ENCODE measurements around the gene SLC35G4. TPM values are rescaled to one million over a fixed set of nuclear protein-coding genes. Genes with fewer than 3 reads are reported as not detected.
A peak's percentile ranks its signal among the peaks of the same experiment; 100 is the strongest.
"Not testable (repeated sequence)": the region's sequence is repeated elsewhere in the genome, so short reads cannot be mapped to it uniquely, and the experiment has no call there.

Gene SLC35G4
- polyA plus RNA-seq, 3 donors, result not detected

- H2AFZ ChIP-seq (ENCODE audit: insufficient read depth, low read depth, low read length, poor library complexity, severe bottlenecking); H3K27ac ChIP-seq (ENCODE audit: low read depth in 1 of 2, low read length in 2 of 2); H3K27me3 Mint-ChIP-seq (ENCODE audit: low read depth in 3 of 3); H4K20me1 ChIP-seq (ENCODE audit: insufficient read depth, low read length); DNase-seq; H3K4me3 Mint-ChIP-seq; H3K4me1 ChIP-seq (ENCODE audit: control insufficient read depth in 1 of 2, insufficient read depth in 2 of 2, low read length in 2 of 2); H3K79me2 ChIP-seq (ENCODE audit: insufficient read depth, low read length); H3K36me3 ChIP-seq (replicated peaks in 1 of 2; ENCODE audit: control insufficient read depth in 1 of 2, insufficient read depth in 2 of 2, low read length in 2 of 2); H3K36me3 Mint-ChIP-seq; H3K9ac ChIP-seq (ENCODE audit: insufficient read depth, low read length, poor library complexity, severe bottlenecking); H3K4me3 ChIP-seq (replicated peaks in 1 of 3; ENCODE audit: low read depth in 2 of 3, low read length in 3 of 3); H3K4me1 Mint-ChIP-seq; H3K27ac Mint-ChIP-seq; intact Hi-C loops (cut with micrococcal nuclease); H3K4me2 ChIP-seq (replicated peaks; ENCODE audit: extremely low read depth, low read length, poor library complexity, severe bottlenecking); H3K27me3 ChIP-seq (ENCODE audit: control insufficient read depth in 2 of 2, insufficient read depth in 2 of 2, low read length in 2 of 2): not testable (repeated sequence)
- H3K9me3 ChIP-seq (replicated peaks in 1 of 2; ENCODE audit: control insufficient read depth in 1 of 2, insufficient read depth in 1 of 2, low read length in 2 of 2), result peaks cover 0 to 13% of the 10 kb centered on the region in 2 donors
- peaks cover 10 to 16% (median 13%) of the 10 kb centered on the region in 7 donors for H3K9me3 Mint-ChIP-seq
- 86% methylated on average over 15 of the region's 18 CpGs for WGBS (ENCODE audit: insufficient coverage)
Measured at GRCh38 chr18:11613073-11613472, 3.7 kb downstream of the SLC35G4 start.

GRCh38 chr18:11613611-11614010 lies 4.2 kb downstream of the SLC35G4 start:
- H4K20me1 ChIP-seq (ENCODE audit: insufficient read depth, low read length); H3K9ac ChIP-seq (ENCODE audit: insufficient read depth, low read length, poor library complexity, severe bottlenecking); H3K27me3 ChIP-seq (ENCODE audit: control insufficient read depth in 2 of 2, insufficient read depth in 2 of 2, low read length in 2 of 2); H3K4me3 ChIP-seq (replicated peaks in 1 of 3; ENCODE audit: low read depth in 2 of 3, low read length in 3 of 3); H3K4me1 ChIP-seq (ENCODE audit: control insufficient read depth in 1 of 2, insufficient read depth in 2 of 2, low read length in 2 of 2); H2AFZ ChIP-seq (ENCODE audit: insufficient read depth, low read depth, low read length, poor library complexity, severe bottlenecking); H3K36me3 Mint-ChIP-seq; H3K36me3 ChIP-seq (replicated peaks in 1 of 2; ENCODE audit: control insufficient read depth in 1 of 2, insufficient read depth in 2 of 2, low read length in 2 of 2); H3K79me2 ChIP-seq (ENCODE audit: insufficient read depth, low read length); H3K27ac Mint-ChIP-seq; H3K27ac ChIP-seq (ENCODE audit: low read depth in 1 of 2, low read length in 2 of 2); H3K4me1 Mint-ChIP-seq; intact Hi-C loops (cut with micrococcal nuclease); H3K4me2 ChIP-seq (replicated peaks; ENCODE audit: extremely low read depth, low read length, poor library complexity, severe bottlenecking); H3K27me3 Mint-ChIP-seq (ENCODE audit: low read depth in 3 of 3); DNase-seq; H3K4me3 Mint-ChIP-seq: not testable (repeated sequence)
- H3K9me3 ChIP-seq (replicated peaks in 1 of 2; ENCODE audit: control insufficient read depth in 1 of 2, insufficient read depth in 1 of 2, low read length in 2 of 2), result peaks cover 0 to 13% of the 10 kb centered on the region in 2 donors
- 98% methylated on average over 23 of the region's 23 CpGs for WGBS (ENCODE audit: insufficient coverage)
- H3K9me3 Mint-ChIP-seq, result peaks cover 10 to 16% (median 13%) of the 10 kb centered on the region in 7 donors

DNA sequence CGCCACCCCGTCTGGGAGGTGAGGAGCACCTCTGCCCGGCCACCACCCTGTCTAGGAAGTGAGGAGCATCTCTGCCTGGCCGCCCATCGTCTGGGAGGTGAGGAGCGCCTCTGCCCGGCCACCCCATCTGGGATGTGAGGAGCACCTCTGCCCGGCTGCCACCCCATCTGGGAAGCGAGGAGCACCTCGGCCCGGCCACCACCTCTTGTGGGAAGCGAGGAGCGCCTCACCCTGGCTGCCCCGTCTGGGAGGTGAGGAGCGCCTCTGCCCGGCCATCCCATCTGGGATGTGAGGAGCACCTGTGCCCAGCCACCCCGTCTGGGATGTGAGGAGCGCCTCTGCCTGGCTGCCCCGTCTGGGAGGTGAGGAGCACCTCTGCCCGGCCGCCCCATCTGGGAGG lies 4.6 kb downstream of the SLC35G4 start:
- H3K4me2 ChIP-seq (replicated peaks; ENCODE audit: extremely low read depth, low read length, poor library complexity, severe bottlenecking); H3K36me3 ChIP-seq (replicated peaks in 1 of 2; ENCODE audit: control insufficient read depth in 1 of 2, insufficient read depth in 2 of 2, low read length in 2 of 2); H3K4me1 ChIP-seq (ENCODE audit: control insufficient read depth in 1 of 2, insufficient read depth in 2 of 2, low read length in 2 of 2); DNase-seq; H3K27me3 Mint-ChIP-seq (ENCODE audit: low read depth in 3 of 3); H3K27me3 ChIP-seq (ENCODE audit: control insufficient read depth in 2 of 2, insufficient read depth in 2 of 2, low read length in 2 of 2); H3K4me1 Mint-ChIP-seq; H3K4me3 Mint-ChIP-seq; H3K36me3 Mint-ChIP-seq; H2AFZ ChIP-seq (ENCODE audit: insufficient read depth, low read depth, low read length, poor library complexity, severe bottlenecking); intact Hi-C loops (cut with micrococcal nuclease); H3K4me3 ChIP-seq (replicated peaks in 1 of 3; ENCODE audit: low read depth in 2 of 3, low read length in 3 of 3); H3K27ac ChIP-seq (ENCODE audit: low read depth in 1 of 2, low read length in 2 of 2); H4K20me1 ChIP-seq (ENCODE audit: insufficient read depth, low read length); H3K9ac ChIP-seq (ENCODE audit: insufficient read depth, low read length, poor library complexity, severe bottlenecking); H3K79me2 ChIP-seq (ENCODE audit: insufficient read depth, low read length): not testable (repeated sequence)
- Mint-ChIP-seq H3K9me3 (peaks cover 10 to 16% (median 13%) of the 10 kb centered on the region in 7 donors), H3K27ac (peak overlapping the region in 1 of 7 donors; percentile 62)
- 91% methylated on average over 16 of the region's 21 CpGs for WGBS (ENCODE audit: insufficient coverage)
- H3K9me3 ChIP-seq (replicated peaks in 1 of 2; ENCODE audit: control insufficient read depth in 1 of 2, insufficient read depth in 1 of 2, low read length in 2 of 2), result peaks cover 0 to 13% of the 10 kb centered on the region in 2 donors

- H3K36me3 ChIP-seq (replicated peaks in 1 of 2; ENCODE audit: control insufficient read depth in 1 of 2, insufficient read depth in 2 of 2, low read length in 2 of 2); H4K20me1 ChIP-seq (ENCODE audit: insufficient read depth, low read length); intact Hi-C loops (cut with micrococcal nuclease); H3K4me2 ChIP-seq (replicated peaks; ENCODE audit: extremely low read depth, low read length, poor library complexity, severe bottlenecking); H3K27me3 ChIP-seq (ENCODE audit: control insufficient read depth in 2 of 2, insufficient read depth in 2 of 2, low read length in 2 of 2); H3K4me3 Mint-ChIP-seq; H3K27ac ChIP-seq (ENCODE audit: low read depth in 1 of 2, low read length in 2 of 2); H3K27me3 Mint-ChIP-seq (ENCODE audit: low read depth in 3 of 3); H3K4me3 ChIP-seq (replicated peaks in 1 of 3; ENCODE audit: low read depth in 2 of 3, low read length in 3 of 3); H3K4me1 Mint-ChIP-seq; H3K9ac ChIP-seq (ENCODE audit: insufficient read depth, low read length, poor library complexity, severe bottlenecking); H3K79me2 ChIP-seq (ENCODE audit: insufficient read depth, low read length); H2AFZ ChIP-seq (ENCODE audit: insufficient read depth, low read depth, low read length, poor library complexity, severe bottlenecking); H3K36me3 Mint-ChIP-seq; DNase-seq; H3K27ac Mint-ChIP-seq; H3K4me1 ChIP-seq (ENCODE audit: control insufficient read depth in 1 of 2, insufficient read depth in 2 of 2, low read length in 2 of 2): not testable (repeated sequence)
- no CpG with 5 or more reads among the region's 6 CpGs for WGBS (ENCODE audit: insufficient coverage)
- peaks cover 0 to 13% of the 10 kb centered on the region in 2 donors for H3K9me3 ChIP-seq (replicated peaks in 1 of 2; ENCODE audit: control insufficient read depth in 1 of 2, insufficient read depth in 1 of 2, low read length in 2 of 2)
- H3K9me3 Mint-ChIP-seq, result peaks cover 10 to 16% (median 13%) of the 10 kb centered on the region in 7 donors
Measured at GRCh38 chr18:11614981-11615380, 5.6 kb downstream of the SLC35G4 start.
